GM23248 (cell line): ENCODE results near the gene RWDD3. TPM values are rescaled to one million over a fixed set of nuclear protein-coding genes. Genes with fewer than 3 reads are reported as not detected.

Experiments used
- DNase-seq: peaks from one replicate; pipeline ENCODE4 v3.0.0-alpha.2; 2015
- H2AFZ ChIP-seq: fragments of 200-600 bp; sonication (generic); 2 replicates; pipeline ENCODE4 v1.6.1; 2016; ENCODE audit warnings: antibody characterized with exemption
- H3F3A ChIP-seq: fragments of 200-600 bp; sonication (generic); 2 replicates; pipeline ENCODE4 v1.6.1; 2016; ENCODE audit warnings: mild to moderate bottlenecking, antibody characterized with exemption, mixed run types; ENCODE audit not compliant: insufficient read depth
- H3K27ac ChIP-seq: fragments of 200-600 bp; sonication (generic); 2 replicates; pipeline ENCODE4 v1.5.1; 2016; ENCODE audit warnings: mild to moderate bottlenecking
- H3K27me3 ChIP-seq: fragments of 200-600 bp; sonication (generic); replicated peaks from 2 replicates; pipeline ENCODE4 v1.6.1; 2016; ENCODE audit warnings: mild to moderate bottlenecking; ENCODE audit not compliant: insufficient read depth
- H3K36me3 ChIP-seq: fragments of 200-600 bp; sonication (generic); 2 replicates; pipeline ENCODE4 v1.6.1; 2016; ENCODE audit warnings: low read depth, mild to moderate bottlenecking
- H3K4me1 ChIP-seq: fragments of 200-600 bp; sonication (generic); 2 replicates; pipeline ENCODE4 v1.6.1; 2016; ENCODE audit warnings: mild to moderate bottlenecking; ENCODE audit not compliant: insufficient read depth
- H3K4me2 ChIP-seq: fragments of 200-600 bp; sonication (generic); one replicate; pipeline ENCODE4 v1.6.1; 2016; ENCODE audit warnings: mild to moderate bottlenecking; ENCODE audit not compliant: unreplicated experiment
- H3K4me3 ChIP-seq: fragments of 200-600 bp; sonication (generic); 2 replicates; pipeline ENCODE4 v1.5.1; 2016; ENCODE audit warnings: mild to moderate bottlenecking
- H3K79me2 ChIP-seq: fragments of 200-600 bp; sonication (generic); 2 replicates; pipeline ENCODE4 v1.6.1; 2016; ENCODE audit warnings: mild to moderate bottlenecking; ENCODE audit not compliant: insufficient read depth
- H3K9ac ChIP-seq: fragments of 200-600 bp; sonication (generic); 2 replicates; pipeline ENCODE4 v1.6.1; 2016; ENCODE audit warnings: mild to moderate bottlenecking
- H3K9me2 ChIP-seq: fragments of 200-600 bp; sonication (generic); 2 replicates; pipeline ENCODE4 v1.6.1; 2016; ENCODE audit warnings: mixed run types, mild to moderate bottlenecking, moderate library complexity; ENCODE audit not compliant: insufficient read depth
- H3K9me3 ChIP-seq: fragments of 200-600 bp; sonication (generic); one replicate; pipeline ENCODE4 v1.6.1; 2017; ENCODE audit warnings: low read depth
- H4K20me1 ChIP-seq: fragments of 200-600 bp; sonication (generic); 2 replicates; pipeline ENCODE4 v1.6.0; 2016; ENCODE audit not compliant: insufficient read depth
- EZH2 ChIP-seq: fragments of 200-600 bp; sonication (generic); IDR thresholded peaks from 2 replicates; pipeline ENCODE4 v1.6.1; 2018; ENCODE audit warnings: antibody characterized with exemption, mild to moderate bottlenecking; ENCODE audit not compliant: insufficient read depth, poor library complexity, severe bottlenecking
- EZH2phosphoT487 ChIP-seq: fragments of 200-600 bp; sonication (generic); IDR thresholded peaks from 2 replicates; pipeline ENCODE4 v1.6.1; 2018; ENCODE audit warnings: antibody characterized with exemption, moderate library complexity, mild to moderate bottlenecking, low read depth; ENCODE audit not compliant: insufficient read depth
- WGBS, 2 experiments: methylation state at CpG; one replicate each; pipeline ENCODE4 v1.1.6; 2015 to 2017; ENCODE audit warnings: low lambda C conversion rate in 2 of 2, low coverage in 1 of 2; ENCODE audit errors: missing lambda C conversion rate in 2 of 2; 5-methylcytosine and 5-hydroxymethylcytosine counted together
- in situ Hi-C: fragments of 300-500 bp; cut with MboI; formaldehyde crosslinking; loops from 2 replicates; pipeline ENCODE4 v1.15.0; 2020
- polyA plus RNA-seq: library from polyadenylated mRNA; unstranded; fragments of >200 nt; fragmentation: Nextera tagmentation; extraction: Ambion mirVana; gene quantifications from 2 replicates; pipeline ENCODE4 v1.2.1, GENCODE V29; 2016
- total RNA-seq: library from RNA; depleted of rRNA; stranded (reverse); fragments of >200 nt; shearing (Covaris generic); gene quantifications from 2 replicates; pipeline ENCODE4 v1.2.3, GENCODE V29; 2014

Gene RWDD3
- total and polyA plus RNA-seq, 2 experiments from 2014 or later, result 13.6 to 25.5 TPM

DNA sequence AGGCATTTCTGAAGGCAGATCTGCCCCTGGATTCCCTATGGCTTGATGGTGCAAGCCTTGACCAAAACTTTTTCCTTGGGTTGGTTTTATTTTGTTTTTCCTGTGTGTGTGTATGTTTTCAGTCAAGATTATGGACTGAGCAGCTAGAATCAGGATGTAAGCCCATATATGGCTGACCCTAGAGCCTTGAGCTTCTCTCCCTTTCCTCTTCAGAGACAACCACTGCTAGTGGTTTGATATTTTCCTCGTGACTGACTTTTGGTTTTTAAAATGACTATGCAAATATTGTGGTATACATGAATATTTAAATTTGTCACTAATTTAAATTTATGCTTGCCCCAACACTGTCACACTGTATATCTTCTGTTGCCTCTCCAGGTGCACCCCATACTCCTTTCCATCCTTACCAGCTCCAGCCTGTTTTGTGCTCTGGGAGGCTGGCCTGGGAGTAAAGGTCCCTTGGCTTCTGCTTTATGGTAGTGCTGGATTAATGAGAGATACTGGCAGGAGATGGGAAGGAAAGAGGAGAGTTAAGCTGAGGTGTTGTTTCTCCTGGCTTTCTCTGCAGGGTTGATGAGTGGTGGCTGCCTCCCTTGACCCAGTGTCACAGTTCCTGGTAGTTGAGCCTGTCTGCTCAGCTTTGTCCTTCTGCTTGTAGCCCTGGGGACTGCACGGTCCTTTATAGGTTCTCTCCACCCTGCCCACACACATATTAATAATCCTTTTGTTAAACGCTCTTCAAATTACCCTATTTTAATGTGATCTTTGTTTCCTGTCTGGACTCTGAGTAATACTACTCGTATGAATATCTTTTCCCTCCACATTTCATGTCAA, 44.4 kb downstream of the RWDD3 start:
- TF ChIP-seq EZH2 (no peak), EZH2phosphoT487 (no peak)
- no peak overlapping the region for H2AFZ ChIP-seq
- H3K4me1 ChIP-seq, result no peaks in the 10 kb centered on the region
- no peak for DNase-seq
- in situ Hi-C loops, result no loop called here
- WGBS, 2 experiments, result 31 to 39% methylated on average over 4 of the region's 4 CpGs
- no peaks in the 10 kb centered on the region for H3K79me2 ChIP-seq
- H3K4me2 ChIP-seq, result no peak overlapping the region
- no peak overlapping the region for H3K27ac ChIP-seq
- no peaks in the 10 kb centered on the region for H3K9me3 ChIP-seq
- no peak overlapping the region for H3K4me3 ChIP-seq
- no peaks in the 10 kb centered on the region for H3K36me3 ChIP-seq
- H4K20me1 ChIP-seq, result no peaks in the 10 kb centered on the region
- no peak overlapping the region for H3K9ac ChIP-seq
- H3K9me2 ChIP-seq, result no peaks in the 10 kb centered on the region
- H3K27me3 ChIP-seq, result 0 out of 2 replicates have a peak, but pooled peaks cover 4% of the 10 kb centered on the region
- no peaks in the 10 kb centered on the region for H3F3A ChIP-seq

DNA sequence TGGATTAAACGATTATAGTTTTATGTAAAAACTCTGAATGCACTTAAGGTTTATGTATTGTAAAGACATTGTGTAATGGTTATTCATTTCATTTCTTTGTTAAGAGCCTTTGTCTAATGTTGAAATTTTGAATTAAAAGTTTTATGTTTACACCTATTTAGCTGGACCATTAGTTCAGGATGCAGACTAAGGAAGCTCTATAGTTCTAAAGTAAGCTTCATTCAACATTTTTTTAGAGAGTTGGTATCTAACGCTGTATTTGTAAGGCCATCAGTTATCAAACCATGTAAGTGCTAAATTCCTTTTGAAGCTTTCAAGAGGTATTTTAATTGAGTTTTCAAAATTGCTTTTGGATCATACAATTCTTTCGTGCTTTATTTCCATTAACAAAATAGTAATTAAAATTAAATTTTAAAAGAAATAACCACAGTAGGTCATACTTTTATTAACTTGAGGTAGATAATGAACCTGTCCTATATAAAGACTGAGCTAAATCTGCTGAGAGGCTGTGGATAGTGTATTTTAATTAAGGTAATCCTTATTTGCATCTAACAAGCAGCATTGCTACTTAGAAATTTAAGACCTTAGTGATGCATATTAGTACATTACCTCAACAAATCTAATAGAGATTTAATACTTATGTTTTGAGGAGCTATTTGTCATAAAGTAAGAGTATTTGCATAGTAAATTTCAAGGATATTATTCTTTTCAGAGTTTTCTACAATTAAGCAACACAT, 47.9 kb downstream of the RWDD3 start:
- no peaks in the 10 kb centered on the region for H3K79me2 ChIP-seq
- H2AFZ ChIP-seq, result no peak overlapping the region
- H3K9ac ChIP-seq, result no peak overlapping the region
- no peak overlapping the region for H3K4me2 ChIP-seq
- H3K27ac ChIP-seq, result no peak overlapping the region
- no peaks in the 10 kb centered on the region for H3F3A ChIP-seq
- WGBS, 2 experiments, result 60 to 69% methylated on average over 3 of the region's 3 CpGs
- H3K27me3 ChIP-seq, result 0 out of 2 replicates have a peak, but pooled peaks cover 4% of the 10 kb centered on the region
- H3K4me3 ChIP-seq, result no peak overlapping the region
- H3K9me3 ChIP-seq, result no peaks in the 10 kb centered on the region
- in situ Hi-C loops, result no loop called here
- DNase-seq, result no peak
- no peaks in the 10 kb centered on the region for H3K4me1 ChIP-seq
- TF ChIP-seq EZH2 (no peak), EZH2phosphoT487 (no peak)
- no peaks in the 10 kb centered on the region for H3K36me3 ChIP-seq
- H4K20me1 ChIP-seq, result no peaks in the 10 kb centered on the region
- no peaks in the 10 kb centered on the region for H3K9me2 ChIP-seq

DNA sequence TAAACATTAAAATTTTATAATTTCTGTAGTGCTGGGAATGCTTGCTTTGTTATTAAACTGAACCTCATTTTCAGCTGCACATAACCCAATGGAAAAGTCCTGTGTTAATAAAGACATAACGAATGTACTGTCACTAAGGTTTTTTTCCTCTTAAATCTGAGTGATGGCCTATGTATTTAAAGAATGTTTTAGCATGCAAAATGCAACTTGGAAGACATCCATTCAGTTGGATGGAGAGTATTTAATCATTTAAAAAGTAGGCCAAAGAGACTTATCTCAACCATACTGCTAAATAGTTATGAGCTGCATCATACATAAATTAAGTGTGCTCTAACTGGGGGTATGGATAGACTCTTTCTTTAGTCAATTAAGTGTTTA, 48.5 kb downstream of the RWDD3 start:
- Histone ChIP-seq H3F3A (no peaks in the 10 kb centered on the region), H2AFZ (no peak overlapping the region), H3K4me2 (no peak overlapping the region), H3K27ac (no peak overlapping the region), H3K9ac (no peak overlapping the region), H3K27me3 (0 out of 2 replicates have a peak, but pooled peaks cover 4% of the 10 kb centered on the region), H4K20me1 (no peaks in the 10 kb centered on the region), H3K4me3 (no peak overlapping the region), H3K9me3 (no peaks in the 10 kb centered on the region), H3K4me1 (no peaks in the 10 kb centered on the region), H3K36me3 (no peaks in the 10 kb centered on the region), H3K79me2 (no peaks in the 10 kb centered on the region), H3K9me2 (no peaks in the 10 kb centered on the region)
- no peak for DNase-seq
- in situ Hi-C loops, result no loop called here
- WGBS, 2 experiments, result 26 to 41% methylated on average over 1 of the region's 1 CpG
- TF ChIP-seq EZH2phosphoT487, result no peak
- no peak for TF ChIP-seq EZH2

- in situ Hi-C loops, result no loop called here
- Histone ChIP-seq H3K9ac (no peak overlapping the region), H3K36me3 (no peaks in the 10 kb centered on the region), H3K4me1 (no peaks in the 10 kb centered on the region), H3K27me3 (0 out of 2 replicates have a peak, but pooled peaks cover 4% of the 10 kb centered on the region), H3K27ac (no peak overlapping the region), H3K4me3 (no peak overlapping the region), H3K9me3 (no peaks in the 10 kb centered on the region), H3K79me2 (no peaks in the 10 kb centered on the region), H4K20me1 (no peaks in the 10 kb centered on the region), H2AFZ (no peak overlapping the region), H3F3A (no peaks in the 10 kb centered on the region), H3K9me2 (no peaks in the 10 kb centered on the region), H3K4me2 (no peak overlapping the region)
- no peak for DNase-seq
- TF ChIP-seq EZH2, result no peak
- TF ChIP-seq EZH2phosphoT487, result no peak
- 67 to 79% methylated on average over 2 of the region's 2 CpGs for WGBS, 2 experiments
Observed at GRCh38 chr1:95284420-95284819, 50.4 kb downstream of the RWDD3 start.
